B cell (primary cell): ENCODE measurements around the gene FES.

Source experiments
- CTCF ChIP-seq: fragments of 200-600 bp; IDR thresholded peaks from one replicate; pipeline ENCODE4 v1.8.0; 2022; ENCODE audit warnings: antibody characterized with exemption, mild to moderate bottlenecking
- EZH2 ChIP-seq: IDR thresholded peaks from 2 replicates; pipeline ENCODE4 v1.6.1; 2012; ENCODE audit warnings: borderline replicate concordance, low read depth, mild to moderate bottlenecking, moderate library complexity, low read length; ENCODE audit not compliant: insufficient read depth, poor library complexity, severe bottlenecking

DNA sequence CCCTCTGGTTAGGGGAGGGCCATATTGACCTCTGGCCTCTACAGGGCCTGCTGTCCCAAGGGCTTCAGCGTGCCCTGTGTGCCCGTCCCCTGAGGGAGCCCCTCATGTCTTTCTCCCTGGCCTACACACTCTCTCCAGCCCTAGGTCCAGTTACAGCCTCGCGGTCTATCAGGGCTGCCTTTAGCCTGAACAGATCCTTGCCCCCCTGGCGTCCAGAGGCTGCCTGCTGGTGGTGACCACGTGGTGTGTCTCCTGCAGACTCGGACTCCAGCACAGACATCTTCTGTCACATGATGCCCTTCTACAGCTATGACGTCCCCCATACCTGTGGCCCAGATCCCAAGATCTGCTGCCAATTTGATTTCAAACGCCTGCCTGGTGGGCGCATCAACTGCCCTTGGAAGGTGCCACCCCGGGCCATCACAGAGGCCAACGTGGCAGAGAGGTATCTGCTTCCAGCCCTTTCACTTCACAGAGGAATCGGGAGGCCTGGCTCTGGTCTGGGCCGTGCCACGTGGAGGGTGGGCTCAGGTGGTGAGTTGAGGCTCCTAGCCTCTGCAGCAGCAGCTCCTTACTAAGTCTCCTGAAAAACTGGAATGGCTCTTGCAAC lies 22.9 kb downstream of the FES start:
- no peak for TF ChIP-seq CTCF
- no peak for TF ChIP-seq EZH2
